Heart right ventricle (tissue), 16 donors: ENCODE data around the gene PAK6. TPM values are rescaled to one million over a fixed set of nuclear protein-coding genes. Genes with fewer than 3 reads are reported as not detected.

ENCODE experiments used
- ATAC-seq, 8 donors: fragments of 200-7000 bp; cut with Tn5 transposase; one replicate each; pipeline ENCODE4 v1.9.1; 2020; ENCODE audit warnings: mild to moderate bottlenecking in 8 of 8, moderate library complexity in 8 of 8, moderate number of reproducible peaks in 1 of 8
- DNase-seq, 2 donors: peaks; one replicate each; pipeline ENCODE4 v3.0.0-alpha.2; 2020
- H3K27ac ChIP-seq, 10 donors: fragments of 200-600 bp; sonication (generic) in 2 of 10; one replicate each; pipeline versions ENCODE4 v1.5.0 to v1.8.0; 2020 to 2022; ENCODE audit warnings: mild to moderate bottlenecking in 3 of 10
- H3K27me3 ChIP-seq, 7 donors: fragments of 200-600 bp; one replicate each; pipeline ENCODE4 v1.8.0; 2021 to 2022; ENCODE audit warnings: mild to moderate bottlenecking in 2 of 7
- H3K36me3 ChIP-seq, 9 donors: fragments of 200-600 bp; sonication (generic) in 1 of 9; one replicate each; pipeline versions ENCODE4 v1.5.0 to v1.8.0; 2020 to 2022; ENCODE audit warnings: mild to moderate bottlenecking in 2 of 9
- H3K4me1 ChIP-seq, 9 donors: fragments of 200-600 bp; sonication (generic) in 1 of 9; one replicate each; pipeline versions ENCODE4 v1.5.0 to v1.8.0; 2020 to 2022; ENCODE audit warnings: mild to moderate bottlenecking in 4 of 9
- H3K4me3 ChIP-seq, 10 donors: fragments of 200-600 bp; sonication (generic) in 2 of 10; one replicate each; pipeline versions ENCODE4 v1.5.0 to v1.8.0; 2020 to 2022; ENCODE audit warnings: mild to moderate bottlenecking in 7 of 10, moderate library complexity in 2 of 10
- H3K9me3 ChIP-seq, 11 donors: fragments of 200-600 bp in 10 of 11; sonication (generic) in 2 of 11; one replicate each; pipeline versions ENCODE4 v1.5.0 to v1.8.0; 2013 to 2022; ENCODE audit warnings: mild to moderate bottlenecking in 2 of 11, control low read depth in 1 of 11, moderate library complexity in 1 of 11
- WGBS, 2 donors: extraction: QIAGEN DNeasy Blood & Tissue Kit; methylation state at CpG; one replicate each; pipeline ENCODE4 v1.1.7; 2013; ENCODE audit warnings: inconsistent platforms in 1 of 2; 5-methylcytosine and 5-hydroxymethylcytosine counted together
- intact Hi-C, 10 donors: fragments of 100-400 bp; cut with DNase I; formaldehyde crosslinking; loops; one replicate each; pipeline versions ENCODE4 v1.11.1 to v1.14.2; 2022
- polyA plus RNA-seq, 2 donors: library from polyadenylated mRNA; stranded (reverse); fragments of 200-250 nt; gene quantifications; one replicate each; pipeline ENCODE4 v1.2.3, GENCODE V29; 2013
- total RNA-seq, 10 donors: library from RNA; stranded (reverse); fragmentation: NEBNext Ultra II Directional in 3 of 10; extraction: Animal tissue kit (Norgen Biotek cat#: 25700) in 3 of 10; gene quantifications; one replicate each; pipeline versions ENCODE4 v1.2.1 to v1.2.4, GENCODE V29; 2021 to 2023
- TF ChIP-seq, protein P1 (sequence below), 9 donors: fragments of 200-600 bp; sonication (generic) in 2 of 9; IDR thresholded peaks; one replicate each; pipeline versions ENCODE4 v1.5.0 to v1.8.0; 2021 to 2022; ENCODE audit warnings: antibody characterized with exemption in 9 of 9, mild to moderate bottlenecking in 5 of 9, moderate library complexity in 1 of 9
- donor health status: Arrhythmogenic right ventricular cardiomyopathy.
- donor health status: ischemic (EF 13 %, LVEDD 7.1; RV severe dilation, severe dysfunction).
- donor health status: healthy with polysubstance abuse.
- donor health status: DM: no; HTN: yes; CAD: no.
- donor health status: DM: no; HTN: no; CAD: no.
- donor health status: ischemic (EF 25% LVEDD 6.9; RV normal size, moderate dysfunction).
- donor health status: ischemic (EF 25% LVEDD 5.7; RV mildly dilated, moderate dysfunction).
- donor health status: healthy.
- donor health status: DM: yes; HTN: yes; CAD: no.
- donor health status: Ischemic cardiomyopathy.
- donor health status: ischemic (EF 35%, LVEDD 5.7; RV mildly dilated, moderate dysfunction).
- donor health status: nonischemic (EF 11% LVEDD 7.7; RV severe dilation, severe dysfunction).
- donor health status: DM: yes; HTN: yes; CAD: no.
- donor health status: PGD.
- donor health status: ischemic (EF 29% LVEDD 5.4; RV normal size, mild dysfunction).
- donor health status: nonischemic (EF 23%, LVEDD 6.1; RV moderate dilation, normal function).

Gene PAK6
- total and polyA plus RNA-seq, 12 donors = 0.48 to 14.1 (median 7.4) TPM

DNA sequence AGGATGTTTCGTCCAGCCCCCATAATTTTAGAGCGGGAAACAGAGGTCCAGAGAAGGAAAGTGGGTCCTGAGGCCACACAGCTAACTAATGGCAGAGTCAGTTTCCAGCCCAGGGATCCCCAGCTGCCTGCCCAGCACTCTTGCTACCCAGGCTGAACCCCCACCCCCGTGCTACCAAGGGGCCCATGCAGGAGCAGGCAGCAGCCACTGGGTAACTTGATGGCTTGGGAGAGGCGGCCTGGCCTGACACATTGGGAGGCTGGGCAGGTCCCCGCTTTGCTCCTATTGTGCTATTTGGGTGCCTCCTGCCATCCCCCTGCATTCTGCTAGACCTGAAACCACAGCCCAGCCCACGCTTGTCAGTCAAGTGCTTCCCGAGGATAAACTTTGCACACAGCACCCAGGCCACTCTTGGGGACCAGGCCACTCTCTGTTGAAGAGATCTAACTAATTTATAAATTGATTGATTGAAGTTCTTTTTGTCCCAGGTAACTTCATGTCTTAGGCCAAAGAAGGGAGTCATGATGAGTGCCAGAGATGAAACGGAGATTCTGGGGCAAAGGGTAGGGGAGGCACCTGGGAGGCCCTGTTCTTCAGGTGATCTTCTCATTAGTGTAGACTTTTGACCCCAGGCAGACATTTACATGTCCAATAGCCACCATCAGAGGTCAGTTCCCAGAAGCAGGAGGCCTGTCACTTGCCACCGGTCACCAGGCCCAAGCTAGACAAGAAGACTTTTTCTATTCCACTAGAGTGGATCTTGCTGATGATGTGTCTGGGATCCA, 7.0 kb downstream of the PAK6 start:
- TF ChIP-seq, protein P1, sequence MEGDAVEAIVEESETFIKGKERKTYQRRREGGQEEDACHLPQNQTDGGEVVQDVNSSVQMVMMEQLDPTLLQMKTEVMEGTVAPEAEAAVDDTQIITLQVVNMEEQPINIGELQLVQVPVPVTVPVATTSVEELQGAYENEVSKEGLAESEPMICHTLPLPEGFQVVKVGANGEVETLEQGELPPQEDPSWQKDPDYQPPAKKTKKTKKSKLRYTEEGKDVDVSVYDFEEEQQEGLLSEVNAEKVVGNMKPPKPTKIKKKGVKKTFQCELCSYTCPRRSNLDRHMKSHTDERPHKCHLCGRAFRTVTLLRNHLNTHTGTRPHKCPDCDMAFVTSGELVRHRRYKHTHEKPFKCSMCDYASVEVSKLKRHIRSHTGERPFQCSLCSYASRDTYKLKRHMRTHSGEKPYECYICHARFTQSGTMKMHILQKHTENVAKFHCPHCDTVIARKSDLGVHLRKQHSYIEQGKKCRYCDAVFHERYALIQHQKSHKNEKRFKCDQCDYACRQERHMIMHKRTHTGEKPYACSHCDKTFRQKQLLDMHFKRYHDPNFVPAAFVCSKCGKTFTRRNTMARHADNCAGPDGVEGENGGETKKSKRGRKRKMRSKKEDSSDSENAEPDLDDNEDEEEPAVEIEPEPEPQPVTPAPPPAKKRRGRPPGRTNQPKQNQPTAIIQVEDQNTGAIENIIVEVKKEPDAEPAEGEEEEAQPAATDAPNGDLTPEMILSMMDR (IDR thresholded peaks at IDR 0.05) = no peak
- intact Hi-C loops = no loop called here
- no peak overlapping the region for H3K4me3 ChIP-seq
- H3K36me3 ChIP-seq = no peaks in the 10 kb centered on the region
- whole genome bisulfite sequencing, 2 donors = 91 to 92% methylated on average over 9 of the region's 9 CpGs
- H3K9me3 ChIP-seq = no peaks in the 10 kb centered on the region
- ATAC-seq (no peak), DNase-seq (no peak)
- peaks cover 0 to 10% (median 0%) of the 10 kb centered on the region in 9 donors for H3K4me1 ChIP-seq
- no peak overlapping the region for H3K27ac ChIP-seq
- peaks cover 0 to 1% (median 0%) of the 10 kb centered on the region in 7 donors for H3K27me3 ChIP-seq

DNA sequence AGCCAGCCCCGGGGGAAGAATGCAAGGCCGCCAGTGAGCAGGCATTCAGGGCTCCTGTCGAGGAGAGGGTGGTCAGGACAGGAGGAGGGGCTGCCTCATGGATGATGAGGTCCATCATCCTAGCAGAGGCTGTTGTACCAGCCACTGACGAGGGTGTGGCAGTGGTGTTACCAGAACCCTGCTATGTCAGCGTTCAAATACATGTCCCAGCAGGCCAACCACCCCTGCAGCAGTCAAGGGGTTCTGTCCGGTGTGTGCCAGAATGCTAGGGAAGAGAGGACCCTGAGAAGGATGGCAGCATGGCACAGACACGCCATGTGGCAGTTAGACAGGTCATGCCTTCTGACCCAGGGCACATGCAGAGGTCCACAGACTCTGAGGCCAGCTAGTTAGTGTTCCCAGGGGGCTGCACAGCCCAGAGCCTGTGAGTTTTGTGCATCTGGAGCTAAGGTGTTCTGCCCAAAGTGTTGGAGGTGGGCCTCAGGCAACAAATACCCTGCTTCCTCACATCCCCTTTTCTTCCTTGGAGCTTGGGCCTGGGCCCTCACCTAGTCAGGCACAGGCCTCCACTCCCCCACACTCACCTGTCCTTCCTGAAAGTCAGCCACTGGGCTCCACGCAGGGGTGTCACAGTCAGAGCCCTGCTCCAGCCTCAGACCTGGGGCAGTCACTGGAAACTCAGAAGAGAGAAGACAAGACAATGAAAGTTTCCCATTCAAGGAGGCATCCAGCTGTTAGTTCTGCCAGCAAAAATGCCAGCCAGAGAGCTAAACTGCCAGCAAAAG, 7.8 kb downstream of the PAK6 start:
- Histone ChIP-seq H3K9me3 (no peaks in the 10 kb centered on the region), H3K4me1 (peaks cover 0 to 16% (median 1%) of the 10 kb centered on the region in 9 donors), H3K4me3 (no peak overlapping the region), H3K36me3 (no peaks in the 10 kb centered on the region), H3K27ac (no peak overlapping the region), H3K27me3 (peaks cover 0 to 5% (median 0%) of the 10 kb centered on the region in 7 donors)
- intact Hi-C loops = no loop called here
- ATAC-seq (no peak), DNase-seq (no peak)
- TF ChIP-seq, protein P1 (IDR thresholded peaks at IDR 0.05) = no peak
- 91 to 93% methylated on average over 8 of the region's 8 CpGs for WGBS, 2 donors

DNA sequence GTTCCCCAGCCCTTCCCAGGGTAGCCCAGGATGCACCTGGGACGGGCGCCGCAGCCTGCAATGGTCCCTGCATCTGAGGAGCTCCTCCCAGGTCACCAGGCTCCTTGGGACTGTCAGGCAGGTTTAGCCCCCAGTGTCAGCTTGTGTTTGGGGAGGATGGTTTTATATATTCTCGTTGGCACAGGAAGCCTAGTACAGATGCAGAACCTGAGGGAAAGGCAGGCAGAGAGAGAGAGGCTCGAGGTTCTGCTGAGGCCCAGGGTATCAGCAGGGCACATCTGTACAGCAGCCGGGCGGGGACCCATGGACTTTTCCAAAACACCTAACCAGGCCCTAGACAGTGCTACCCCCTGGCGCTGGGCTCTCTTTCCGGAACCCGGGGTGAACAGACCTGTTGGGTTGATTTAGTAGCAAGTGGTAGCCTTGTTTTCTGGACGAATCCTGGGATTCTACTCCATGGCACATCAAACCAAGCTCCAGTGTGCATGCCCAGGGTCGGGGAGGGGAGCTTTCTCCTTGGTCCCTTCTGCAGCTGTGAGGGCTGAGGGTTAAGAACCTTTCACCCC, 8.6 kb downstream of the PAK6 start:
- no peak overlapping the region for H3K4me3 ChIP-seq
- ATAC-seq (no peak), DNase-seq (no peak)
- TF ChIP-seq, protein P1 (IDR thresholded peaks at IDR 0.05) = no peak
- H3K36me3 ChIP-seq = no peaks in the 10 kb centered on the region
- H3K9me3 ChIP-seq = no peaks in the 10 kb centered on the region
- 88 to 91% methylated on average over 12 of the region's 12 CpGs for WGBS, 2 donors
- intact Hi-C loops = no loop called here
- peaks cover 0 to 24% (median 9%) of the 10 kb centered on the region in 9 donors for H3K4me1 ChIP-seq
- no peak overlapping the region for H3K27ac ChIP-seq
- peaks cover 0 to 13% (median 3%) of the 10 kb centered on the region in 7 donors for H3K27me3 ChIP-seq

DNA sequence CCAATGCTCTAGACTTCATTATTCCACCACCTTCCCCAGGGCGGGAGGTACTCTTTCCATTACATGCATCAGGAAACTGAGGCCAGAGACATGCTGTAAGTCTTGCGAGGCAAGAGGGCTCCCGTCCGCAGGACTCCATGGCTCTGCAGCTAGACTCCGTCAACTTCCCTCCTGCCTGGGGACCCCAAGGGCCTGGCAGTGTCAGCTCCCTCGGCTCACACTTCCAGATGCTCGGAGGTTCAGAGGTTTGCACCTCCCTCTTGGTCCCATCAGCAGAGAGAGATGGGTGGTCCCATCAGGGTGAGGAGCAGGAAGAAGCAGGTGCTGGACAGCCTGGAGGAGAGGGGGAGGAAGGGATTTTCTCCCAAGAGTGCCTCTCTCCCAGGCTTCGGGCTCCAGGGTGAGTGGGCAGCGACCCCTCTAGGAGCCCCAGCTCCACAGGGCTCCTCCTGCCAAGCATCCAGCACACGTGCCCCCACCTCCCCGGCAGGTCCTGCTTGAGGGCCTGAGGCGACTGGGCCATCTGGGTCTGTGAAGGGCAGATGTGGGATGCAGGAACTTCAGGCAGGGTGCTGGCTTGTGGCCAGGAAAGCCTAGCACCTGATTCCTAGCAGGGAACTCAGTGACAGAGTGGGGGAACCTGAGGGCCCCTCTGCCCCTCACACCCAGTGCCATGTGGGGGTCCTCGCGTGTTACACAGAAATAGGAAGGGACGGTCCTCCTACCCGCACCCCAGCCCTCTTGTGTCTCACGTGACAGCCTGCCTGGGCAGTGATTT, 9.3 kb downstream of the PAK6 start:
- DNase-seq = no peak
- H3K9me3 ChIP-seq = no peaks in the 10 kb centered on the region
- no peak overlapping the region for H3K4me3 ChIP-seq
- no peak overlapping the region for H3K27ac ChIP-seq
- ATAC-seq = no peak
- peaks cover 0 to 20% (median 9%) of the 10 kb centered on the region in 7 donors for H3K27me3 ChIP-seq
- 87% methylated on average over 17 of the region's 17 CpGs for WGBS, 2 donors
- H3K36me3 ChIP-seq = no peaks in the 10 kb centered on the region
- intact Hi-C loops = no loop called here
- TF ChIP-seq, protein P1 (IDR thresholded peaks at IDR 0.05) = no peak
- H3K4me1 ChIP-seq = peaks cover under 1 to 31% (median 16%) of the 10 kb centered on the region in 9 donors
